ENCODE results near the gene ZNF609. TPM values are rescaled to one million over a fixed set of nuclear protein-coding genes. Genes with fewer than 3 reads are reported as not detected.
"Not testable (repeated sequence)": the region's sequence is repeated elsewhere in the genome, so short reads cannot be mapped to it uniquely, and the experiment has no call there.

ZNF609 gene
- total RNA-seq, 1 donor from 2014 or later = 33.1 TPM

DNA sequence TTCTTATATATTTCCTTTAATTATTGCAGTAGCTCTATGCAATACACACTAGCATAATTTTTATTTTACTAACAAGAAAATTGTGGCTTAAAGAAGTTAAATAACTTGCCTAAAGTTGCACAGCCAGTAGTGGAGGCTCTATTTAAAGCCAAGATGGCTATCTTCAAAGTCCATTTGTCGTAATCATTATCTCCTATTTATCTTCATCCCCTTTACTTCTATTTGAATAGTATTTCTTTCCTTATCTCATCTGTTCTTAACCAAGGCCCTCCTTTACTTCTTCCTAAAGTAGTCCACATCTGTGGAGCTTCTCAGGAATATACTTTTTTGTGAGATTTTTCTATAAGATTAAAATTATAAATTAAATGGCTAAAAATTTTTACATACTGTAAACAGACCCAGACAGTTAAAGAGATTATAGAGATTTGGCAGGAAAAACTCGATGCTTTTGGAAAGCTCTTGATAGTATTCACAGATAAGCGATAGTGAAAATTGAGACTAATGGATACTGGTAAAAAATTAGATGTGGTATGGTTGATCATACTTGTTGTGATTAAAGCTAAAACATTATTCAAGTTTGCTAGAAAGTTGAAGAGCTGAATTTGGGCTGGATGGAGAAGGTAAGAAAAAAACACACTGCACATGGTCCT, 129.2 kb downstream of the ZNF609 start:
- no peak for TF ChIP-seq POLR2AphosphoS5 (IDR thresholded peaks at IDR 0.05; ENCODE audit: insufficient read depth in 1 of 2, low read depth in 1 of 2)
- no peak for TF ChIP-seq POLR2A (IDR thresholded peaks at IDR 0.05)
- TF ChIP-seq, protein P1, sequence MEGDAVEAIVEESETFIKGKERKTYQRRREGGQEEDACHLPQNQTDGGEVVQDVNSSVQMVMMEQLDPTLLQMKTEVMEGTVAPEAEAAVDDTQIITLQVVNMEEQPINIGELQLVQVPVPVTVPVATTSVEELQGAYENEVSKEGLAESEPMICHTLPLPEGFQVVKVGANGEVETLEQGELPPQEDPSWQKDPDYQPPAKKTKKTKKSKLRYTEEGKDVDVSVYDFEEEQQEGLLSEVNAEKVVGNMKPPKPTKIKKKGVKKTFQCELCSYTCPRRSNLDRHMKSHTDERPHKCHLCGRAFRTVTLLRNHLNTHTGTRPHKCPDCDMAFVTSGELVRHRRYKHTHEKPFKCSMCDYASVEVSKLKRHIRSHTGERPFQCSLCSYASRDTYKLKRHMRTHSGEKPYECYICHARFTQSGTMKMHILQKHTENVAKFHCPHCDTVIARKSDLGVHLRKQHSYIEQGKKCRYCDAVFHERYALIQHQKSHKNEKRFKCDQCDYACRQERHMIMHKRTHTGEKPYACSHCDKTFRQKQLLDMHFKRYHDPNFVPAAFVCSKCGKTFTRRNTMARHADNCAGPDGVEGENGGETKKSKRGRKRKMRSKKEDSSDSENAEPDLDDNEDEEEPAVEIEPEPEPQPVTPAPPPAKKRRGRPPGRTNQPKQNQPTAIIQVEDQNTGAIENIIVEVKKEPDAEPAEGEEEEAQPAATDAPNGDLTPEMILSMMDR (IDR thresholded peaks at IDR 0.05) = no peak
- no peak for DNase-seq (ENCODE audit: extremely low spot score in 2 of 2)
- H3K4me3 ChIP-seq = no peak overlapping the region
- no peak overlapping the region for H3K27ac ChIP-seq
- no peaks in the 10 kb centered on the region for H3K36me3 ChIP-seq
- H3K9me3 ChIP-seq = no peaks in the 10 kb centered on the region
- peaks cover 34% of the 10 kb centered on the region for H3K4me1 ChIP-seq
- H3K27me3 ChIP-seq = no peaks in the 10 kb centered on the region
- intact Hi-C loops (cut with DNase I) = no loop called here

DNA sequence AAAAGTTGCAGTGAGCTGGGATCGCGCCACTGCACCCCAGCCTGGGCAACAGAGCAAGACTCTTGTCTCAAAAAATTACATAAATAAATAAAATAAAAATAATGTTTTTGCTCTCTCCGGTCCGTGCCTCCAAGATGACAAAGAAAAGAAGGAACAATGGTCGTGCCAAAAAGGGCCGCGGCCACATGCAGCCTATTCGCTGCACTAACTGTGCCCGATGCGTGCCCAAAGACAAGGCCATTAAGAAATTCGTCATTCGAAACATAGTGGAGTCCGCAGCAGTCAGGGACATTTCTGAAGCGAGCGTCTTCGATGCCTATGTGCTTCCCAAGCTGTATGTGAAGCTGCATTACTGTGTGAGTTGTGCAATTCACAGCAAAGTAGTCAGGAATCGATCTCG, 132.5 kb downstream of the ZNF609 start:
- intact Hi-C loops (cut with DNase I) = not testable (repeated sequence)

DNA sequence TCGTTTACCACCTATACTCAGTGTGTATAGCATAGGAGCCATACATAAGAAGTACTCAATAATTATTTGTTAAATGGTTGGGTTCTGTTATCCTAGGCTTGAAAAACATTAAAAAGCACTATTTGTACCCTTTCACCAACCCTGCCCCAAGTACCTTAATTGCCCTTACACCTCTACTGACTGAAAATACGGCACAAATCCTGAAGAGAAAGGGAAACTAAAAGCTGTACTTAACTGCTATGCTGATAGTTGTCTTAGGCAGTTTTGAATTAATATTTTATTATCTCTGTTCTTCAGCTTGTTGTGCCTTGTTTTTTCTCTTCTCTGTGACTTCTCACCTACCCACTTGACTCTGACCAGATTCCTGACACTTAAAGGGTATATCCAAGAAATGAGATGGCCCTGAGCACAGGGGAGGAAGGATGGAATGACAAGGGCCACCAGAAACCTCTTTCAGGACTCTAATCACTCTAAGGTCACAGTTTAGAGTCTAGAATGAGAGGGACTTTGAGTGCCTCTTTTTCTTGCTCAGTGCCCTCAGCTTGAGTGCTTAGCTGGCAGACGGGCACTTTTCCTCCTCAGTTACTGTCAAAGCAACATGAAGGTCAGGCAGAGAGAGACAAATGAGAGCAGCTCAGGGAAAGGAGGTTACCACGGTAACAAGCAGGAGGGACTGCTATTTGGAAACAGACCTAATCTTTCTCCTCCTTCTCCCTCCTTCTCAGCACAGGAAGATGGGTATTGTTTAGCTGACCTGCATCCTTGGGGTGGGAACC, 136.5 kb downstream of the ZNF609 start:
- H3K36me3 ChIP-seq = no peaks in the 10 kb centered on the region

More for the DNA sequence above, 132.5 kb downstream of the ZNF609 start:
- H3K27me3 ChIP-seq; H3K27ac ChIP-seq; DNase-seq (ENCODE audit: extremely low spot score in 2 of 2); H3K36me3 ChIP-seq; H3K9me3 ChIP-seq; H3K4me3 ChIP-seq: not testable (repeated sequence)
- peaks cover 33% of the 10 kb centered on the region for H3K4me1 ChIP-seq

DNA sequence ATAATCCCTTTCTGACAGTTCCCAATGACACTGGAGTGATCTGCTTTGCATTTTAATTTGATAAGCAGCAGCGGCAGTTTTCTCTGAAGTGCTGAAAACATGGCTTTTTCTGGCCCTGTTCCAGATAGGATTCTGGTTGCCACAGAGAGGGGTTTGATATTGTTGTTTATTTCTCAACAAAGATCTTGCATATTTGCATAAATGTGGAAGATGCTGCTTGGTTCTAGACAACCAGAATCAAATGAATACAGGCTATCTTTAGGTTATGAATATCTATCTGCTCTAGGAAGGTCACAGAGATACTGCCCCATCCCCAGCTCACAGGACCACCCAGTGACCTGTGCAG, 137.1 kb downstream of the ZNF609 start:
- no peaks in the 10 kb centered on the region for H3K27me3 ChIP-seq
- intact Hi-C loops (cut with DNase I) = no loop called here
- no peak overlapping the region for H3K27ac ChIP-seq
- DNase-seq (ENCODE audit: extremely low spot score in 2 of 2) = no peak
- H3K4me1 ChIP-seq = peaks cover 45% of the 10 kb centered on the region
- no peaks in the 10 kb centered on the region for H3K36me3 ChIP-seq
- H3K9me3 ChIP-seq = no peaks in the 10 kb centered on the region
- peak overlapping the region in 1 of 2 donors; percentile 15 for H3K4me3 ChIP-seq
- TF ChIP-seq POLR2AphosphoS5 (IDR thresholded peaks at IDR 0.05; ENCODE audit: insufficient read depth in 1 of 2, low read depth in 1 of 2) (no peak), POLR2A (IDR thresholded peaks at IDR 0.05) (no peak)
- TF ChIP-seq, protein P1 (IDR thresholded peaks at IDR 0.05) = no peak

More for the DNA sequence above, 136.5 kb downstream of the ZNF609 start:
- DNase-seq (ENCODE audit: extremely low spot score in 2 of 2) = no peak
- Histone ChIP-seq H3K9me3 (no peaks in the 10 kb centered on the region), H3K4me3 (peak overlapping the region in 1 of 2 donors; percentile 15), H3K27me3 (no peaks in the 10 kb centered on the region), H3K27ac (no peak overlapping the region), H3K4me1 (peaks cover 45% of the 10 kb centered on the region)
- TF ChIP-seq, protein P1 (IDR thresholded peaks at IDR 0.05) = no peak
- TF ChIP-seq POLR2A (IDR thresholded peaks at IDR 0.05) = no peak
- TF ChIP-seq POLR2AphosphoS5 (IDR thresholded peaks at IDR 0.05; ENCODE audit: insufficient read depth in 1 of 2, low read depth in 1 of 2) = no peak
- intact Hi-C loops (cut with DNase I) = no loop called here

DNA sequence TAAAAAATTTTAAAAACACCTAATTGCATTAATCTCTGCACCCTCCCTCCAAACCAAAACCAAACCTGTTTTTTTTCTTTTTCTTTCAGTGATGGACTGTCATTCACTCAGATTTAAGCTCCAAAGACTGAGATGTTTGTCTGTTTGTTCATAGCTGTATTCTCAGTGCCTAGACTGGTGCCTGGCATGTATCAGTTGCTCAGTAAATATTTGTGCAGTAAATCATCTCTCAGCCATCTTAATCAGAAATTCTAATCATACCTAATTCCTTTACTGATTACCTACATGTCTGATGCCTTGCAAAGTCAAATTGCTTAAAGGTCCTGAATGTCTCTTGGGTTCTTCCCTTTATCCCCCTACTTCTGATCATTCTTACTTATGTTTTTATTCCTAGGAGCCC, 138.8 kb downstream of the ZNF609 start:
- Histone ChIP-seq H3K27ac (no peak overlapping the region), H3K4me1 (peaks cover 45% of the 10 kb centered on the region), H3K27me3 (no peaks in the 10 kb centered on the region), H3K36me3 (no peaks in the 10 kb centered on the region), H3K4me3 (no peak overlapping the region), H3K9me3 (no peaks in the 10 kb centered on the region)
- TF ChIP-seq, protein P1 (IDR thresholded peaks at IDR 0.05) = no peak
- TF ChIP-seq POLR2AphosphoS5 (IDR thresholded peaks at IDR 0.05; ENCODE audit: insufficient read depth in 1 of 2, low read depth in 1 of 2) (no peak), POLR2A (IDR thresholded peaks at IDR 0.05) (no peak)
- intact Hi-C loops (cut with DNase I) = no loop called here
- no peak for DNase-seq (ENCODE audit: extremely low spot score in 2 of 2)
